Measurements from ENCODE around the gene CEP128. TPM values are rescaled to one million over a fixed set of nuclear protein-coding genes. Genes with fewer than 3 reads are reported as not detected.

Gene CEP128
- polyA plus RNA-seq, 1 donor (not counting 4 experiments of a cell fraction or from before 2014, with no cell fraction given), result 2.6 TPM

DNA sequence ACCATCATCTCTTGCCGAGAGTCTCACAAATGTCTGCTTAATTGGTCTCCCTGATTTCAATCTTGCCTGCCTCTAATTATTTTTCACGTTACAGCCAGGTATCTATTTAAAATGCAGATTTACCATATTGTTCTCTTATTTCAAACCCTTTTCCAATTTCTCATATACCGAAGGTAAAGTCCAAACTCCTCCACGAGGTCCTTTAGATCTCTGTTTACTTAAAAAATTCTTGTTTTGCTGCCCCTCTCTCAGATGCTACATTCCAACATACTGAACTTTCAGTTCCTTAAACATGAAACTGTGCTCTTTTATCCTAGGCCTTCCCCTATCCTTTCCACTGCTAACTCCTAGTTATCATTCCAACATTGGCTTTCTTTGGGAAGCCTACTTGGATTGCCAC is 363.9 kb downstream of the CEP128 start:
- H3K9me3 ChIP-seq (ENCODE audit: control insufficient read depth, low read depth, low read length), result no peaks in the 10 kb centered on the region
- no peak overlapping the region for H3K4me2 ChIP-seq (ENCODE audit: control insufficient read depth, extremely low read depth, insufficient read depth, low read depth, low read length)
- dilution Hi-C loops (cut with MboI; ENCODE audit: extremely low pct_ligation_motif_present, low sequenced_read_pairs), result no loop called here
- FAIRE-seq, result no peak
- no peak overlapping the region for H3K27ac ChIP-seq (ENCODE audit: control insufficient read depth, insufficient read depth, low read length)
- no peaks in the 10 kb centered on the region for H4K20me1 ChIP-seq (ENCODE audit: control insufficient read depth, extremely low read depth, insufficient read depth, low read length)
- no peak overlapping the region for H2AFZ ChIP-seq (ENCODE audit: control insufficient read depth, low read length)
- H3K4me1 ChIP-seq (ENCODE audit: control insufficient read depth, extremely low read depth, insufficient read depth, low read length), result no peaks in the 10 kb centered on the region
- H3K27me3 ChIP-seq (ENCODE audit: control insufficient read depth, extremely low read depth, insufficient read depth, low read length), result no peaks in the 10 kb centered on the region
- DNase-seq (ENCODE audit: low read depth, low spot score), result no peak
- H3K9me1 ChIP-seq (ENCODE audit: control insufficient read depth, extremely low read depth, insufficient read depth, low read length), result no peaks in the 10 kb centered on the region
- H3K79me2 ChIP-seq (ENCODE audit: control insufficient read depth, insufficient read depth, low read length), result no peaks in the 10 kb centered on the region
- H3K9ac ChIP-seq (ENCODE audit: control insufficient read depth, extremely low read depth, insufficient read depth, low read length), result no peak overlapping the region
- no peak for TF ChIP-seq EZH2 (IDR thresholded peaks at IDR 0.05; ENCODE audit: low read length)
- TF ChIP-seq, protein P1, sequence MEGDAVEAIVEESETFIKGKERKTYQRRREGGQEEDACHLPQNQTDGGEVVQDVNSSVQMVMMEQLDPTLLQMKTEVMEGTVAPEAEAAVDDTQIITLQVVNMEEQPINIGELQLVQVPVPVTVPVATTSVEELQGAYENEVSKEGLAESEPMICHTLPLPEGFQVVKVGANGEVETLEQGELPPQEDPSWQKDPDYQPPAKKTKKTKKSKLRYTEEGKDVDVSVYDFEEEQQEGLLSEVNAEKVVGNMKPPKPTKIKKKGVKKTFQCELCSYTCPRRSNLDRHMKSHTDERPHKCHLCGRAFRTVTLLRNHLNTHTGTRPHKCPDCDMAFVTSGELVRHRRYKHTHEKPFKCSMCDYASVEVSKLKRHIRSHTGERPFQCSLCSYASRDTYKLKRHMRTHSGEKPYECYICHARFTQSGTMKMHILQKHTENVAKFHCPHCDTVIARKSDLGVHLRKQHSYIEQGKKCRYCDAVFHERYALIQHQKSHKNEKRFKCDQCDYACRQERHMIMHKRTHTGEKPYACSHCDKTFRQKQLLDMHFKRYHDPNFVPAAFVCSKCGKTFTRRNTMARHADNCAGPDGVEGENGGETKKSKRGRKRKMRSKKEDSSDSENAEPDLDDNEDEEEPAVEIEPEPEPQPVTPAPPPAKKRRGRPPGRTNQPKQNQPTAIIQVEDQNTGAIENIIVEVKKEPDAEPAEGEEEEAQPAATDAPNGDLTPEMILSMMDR (optimal IDR thresholded peaks at IDR 0.05 in 1 of 3, IDR thresholded peaks at IDR 0.05 in 1 of 3, conservative IDR thresholded peaks at IDR 0.05 in 1 of 3; ENCODE audit: extremely low read depth in 1 of 3, insufficient read depth in 2 of 3, low read length in 3 of 3), result no peak
- H3K36me3 ChIP-seq (ENCODE audit: control insufficient read depth in 2 of 2, extremely low read depth in 1 of 2, insufficient read depth in 2 of 2, low read length in 2 of 2), result no peaks in the 10 kb centered on the region
- H3K4me3 ChIP-seq (ENCODE audit: control insufficient read depth in 2 of 3, extremely low read depth in 1 of 3, insufficient read depth in 2 of 3, low read depth in 1 of 3, low read length in 3 of 3), result no peak overlapping the region

DNA sequence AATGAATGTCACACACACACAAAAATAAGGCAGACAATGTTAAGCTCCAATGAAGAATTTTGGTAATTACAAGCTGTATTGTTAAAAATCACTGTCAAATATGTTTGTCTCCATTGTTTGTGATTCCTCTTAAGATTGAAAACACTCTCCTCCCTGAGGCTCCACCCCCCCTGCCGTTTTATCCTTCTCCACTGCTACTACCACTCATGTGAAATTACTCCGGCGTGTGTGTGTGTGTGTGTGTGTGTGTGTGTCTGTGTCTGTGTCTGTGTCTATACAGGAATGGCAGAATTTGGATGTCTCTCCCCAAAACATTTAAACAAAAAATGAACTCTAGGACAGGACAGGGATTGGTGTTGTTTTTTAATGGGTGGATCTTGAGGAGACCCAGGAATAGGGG is 365.1 kb downstream of the CEP128 start:
- Histone ChIP-seq H3K79me2 (ENCODE audit: control insufficient read depth, insufficient read depth, low read length) (no peaks in the 10 kb centered on the region), H3K4me3 (ENCODE audit: control insufficient read depth in 2 of 3, extremely low read depth in 1 of 3, insufficient read depth in 2 of 3, low read depth in 1 of 3, low read length in 3 of 3) (no peak overlapping the region), H3K4me2 (ENCODE audit: control insufficient read depth, extremely low read depth, insufficient read depth, low read depth, low read length) (no peak overlapping the region), H3K27ac (ENCODE audit: control insufficient read depth, insufficient read depth, low read length) (no peak overlapping the region), H3K36me3 (ENCODE audit: control insufficient read depth in 2 of 2, extremely low read depth in 1 of 2, insufficient read depth in 2 of 2, low read length in 2 of 2) (no peaks in the 10 kb centered on the region), H3K9me1 (ENCODE audit: control insufficient read depth, extremely low read depth, insufficient read depth, low read length) (no peaks in the 10 kb centered on the region), H3K9me3 (ENCODE audit: control insufficient read depth, low read depth, low read length) (no peaks in the 10 kb centered on the region), H3K9ac (ENCODE audit: control insufficient read depth, extremely low read depth, insufficient read depth, low read length) (no peak overlapping the region), H2AFZ (ENCODE audit: control insufficient read depth, low read length) (no peak overlapping the region), H4K20me1 (ENCODE audit: control insufficient read depth, extremely low read depth, insufficient read depth, low read length) (no peaks in the 10 kb centered on the region), H3K27me3 (ENCODE audit: control insufficient read depth, extremely low read depth, insufficient read depth, low read length) (no peaks in the 10 kb centered on the region), H3K4me1 (ENCODE audit: control insufficient read depth, extremely low read depth, insufficient read depth, low read length) (no peaks in the 10 kb centered on the region)
- dilution Hi-C loops (cut with MboI; ENCODE audit: extremely low pct_ligation_motif_present, low sequenced_read_pairs), result no loop called here
- DNase-seq (ENCODE audit: low read depth, low spot score), result no peak
- TF ChIP-seq, protein P1 (optimal IDR thresholded peaks at IDR 0.05 in 1 of 3, IDR thresholded peaks at IDR 0.05 in 1 of 3, conservative IDR thresholded peaks at IDR 0.05 in 1 of 3; ENCODE audit: extremely low read depth in 1 of 3, insufficient read depth in 2 of 3, low read length in 3 of 3), result no peak
- no peak for TF ChIP-seq EZH2 (IDR thresholded peaks at IDR 0.05; ENCODE audit: low read length)
- no peak for FAIRE-seq
